ENCODE results near the gene MPLKIP. TPM values are rescaled to one million over a fixed set of nuclear protein-coding genes. Genes with fewer than 3 reads are reported as not detected.
"Not testable (repeated sequence)": the region's sequence is repeated elsewhere in the genome, so short reads cannot be mapped to it uniquely, and the experiment has no call there.

The MPLKIP gene
- total and polyA plus RNA-seq, 10 of the 15 experiments (the other 5 are each of a cell fraction or from before 2014, with no cell fraction given), result 4.6 to 78.8 (median 37.2) TPM

DNA sequence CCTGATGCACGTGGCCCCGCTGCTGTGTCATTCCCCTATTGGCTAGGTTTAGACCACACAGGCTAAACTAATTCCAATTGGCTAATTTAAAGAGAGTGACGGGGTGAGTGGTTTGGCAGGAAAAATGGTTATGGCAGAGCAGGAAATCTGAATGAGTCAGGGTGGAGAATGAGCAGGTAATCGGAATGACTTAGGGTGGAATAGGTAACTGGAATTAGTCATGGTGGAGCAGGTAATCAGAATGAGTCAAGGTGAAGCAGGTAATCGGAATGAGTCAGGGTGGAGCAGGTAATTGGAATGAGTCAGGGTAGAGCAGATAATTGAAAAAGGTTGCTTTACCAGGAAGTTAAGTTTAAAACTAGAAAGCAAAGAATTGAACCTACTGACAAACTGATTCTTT is 7.5 kb upstream of the MPLKIP start:
- RAD21 ChIA-PET (ENCODE audit: unreplicated experiment); DNase-seq (ENCODE audit: low read depth, low spot score); H3K36me3 ChIP-seq (ENCODE audit: control insufficient read depth in 2 of 2, insufficient read depth in 2 of 2, low read length in 1 of 2); FAIRE-seq; POLR2A ChIA-PET; H3K9ac ChIP-seq (ENCODE audit: control insufficient read depth, insufficient read depth, low read length); H3K27ac ChIP-seq (ENCODE audit: control insufficient read depth, insufficient read depth); BruUV-seq (replicated peaks); SMC1A ChIA-PET (ENCODE audit: uncharacterized antibody, unreplicated experiment); in situ Hi-C loops (cut with MboI); intact Hi-C loops (cut with micrococcal nuclease; ENCODE audit: unreplicated experiment); H3K4me3 ChIP-seq; ATAC-seq; H3K27me3 ChIP-seq (replicated peaks in 1 of 2; ENCODE audit: control insufficient read depth in 2 of 2, insufficient read depth in 2 of 2, low read length in 1 of 2); H4K20me1 ChIP-seq (ENCODE audit: control insufficient read depth, insufficient read depth); H3K79me2 ChIP-seq (ENCODE audit: control insufficient read depth, insufficient read depth, low read length); H3K4me2 ChIP-seq (ENCODE audit: control insufficient read depth, insufficient read depth); CTCF ChIA-PET; H3K9me3 ChIP-seq (replicated peaks; ENCODE audit: control insufficient read depth, insufficient read depth, low read length); H2AFZ ChIP-seq (ENCODE audit: control insufficient read depth, low read depth, low read length); H3K4me1 ChIP-seq (ENCODE audit: control insufficient read depth, insufficient read depth, low read length): not testable (repeated sequence)
- 9% methylated on average over 5 of the region's 5 CpGs for WGBS (ENCODE audit: insufficient coverage, insufficient replicate concordance, low lambda C conversion rate, missing lambda C conversion rate)

DNA sequence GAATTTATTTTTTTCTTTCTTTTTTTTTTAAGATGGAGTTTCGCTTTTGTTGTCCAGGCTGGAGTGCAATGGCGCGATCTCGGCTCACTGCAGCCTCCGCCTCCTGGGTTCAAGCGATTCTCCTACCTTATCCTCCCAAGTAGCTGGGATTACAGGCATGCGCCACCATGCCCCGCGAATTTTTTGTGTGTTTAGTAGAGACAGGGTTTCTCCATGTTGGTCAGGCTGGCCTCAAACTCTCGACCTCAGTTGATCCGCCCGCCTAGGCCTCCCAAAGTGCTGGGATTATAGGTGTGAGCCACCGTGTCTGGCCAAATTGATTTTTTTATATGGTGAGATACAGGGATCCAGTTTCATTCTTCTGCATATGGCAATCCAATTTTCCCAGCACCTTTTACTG is 5.5 kb upstream of the MPLKIP start:
- H3K36me3 ChIP-seq (ENCODE audit: control insufficient read depth in 2 of 2, insufficient read depth in 2 of 2, low read length in 1 of 2); H3K9me3 ChIP-seq (replicated peaks; ENCODE audit: control insufficient read depth, insufficient read depth, low read length); H3K4me2 ChIP-seq (ENCODE audit: control insufficient read depth, insufficient read depth); DNase-seq (ENCODE audit: low read depth, low spot score); H3K4me1 ChIP-seq (ENCODE audit: control insufficient read depth, insufficient read depth, low read length); H3K79me2 ChIP-seq (ENCODE audit: control insufficient read depth, insufficient read depth, low read length); H3K4me3 ChIP-seq; in situ Hi-C loops (cut with MboI); FAIRE-seq; H3K27ac ChIP-seq (ENCODE audit: control insufficient read depth, insufficient read depth); SMC1A ChIA-PET (ENCODE audit: uncharacterized antibody, unreplicated experiment); BruUV-seq (replicated peaks); RAD21 ChIA-PET (ENCODE audit: unreplicated experiment); H2AFZ ChIP-seq (ENCODE audit: control insufficient read depth, low read depth, low read length); H4K20me1 ChIP-seq (ENCODE audit: control insufficient read depth, insufficient read depth); intact Hi-C loops (cut with micrococcal nuclease; ENCODE audit: unreplicated experiment); H3K27me3 ChIP-seq (replicated peaks in 1 of 2; ENCODE audit: control insufficient read depth in 2 of 2, insufficient read depth in 2 of 2, low read length in 1 of 2); POLR2A ChIA-PET; H3K9ac ChIP-seq (ENCODE audit: control insufficient read depth, insufficient read depth, low read length); CTCF ChIA-PET; ATAC-seq: not testable (repeated sequence)
- WGBS (ENCODE audit: insufficient coverage, insufficient replicate concordance, low lambda C conversion rate, missing lambda C conversion rate), result 76% methylated on average over 13 of the region's 13 CpGs

DNA sequence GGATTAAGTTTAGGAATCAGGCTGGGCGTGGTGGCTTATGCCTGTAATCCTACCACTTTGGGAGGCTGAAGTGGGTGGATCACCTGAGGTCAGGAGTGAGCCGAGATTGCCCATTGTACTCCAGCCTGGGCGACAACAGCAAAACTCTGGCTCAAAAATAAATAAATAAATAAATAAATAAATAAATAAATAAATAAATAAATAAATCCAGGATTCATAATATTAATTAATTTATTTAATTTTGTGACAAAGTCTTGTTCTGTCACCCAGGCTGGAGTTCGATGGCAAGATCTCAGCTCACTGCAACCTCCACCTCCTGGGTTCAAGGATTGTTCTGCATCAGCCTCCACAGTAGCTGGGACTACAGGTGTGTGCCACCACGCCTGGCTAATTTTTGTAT is 4.6 kb upstream of the MPLKIP start:
- intact Hi-C loops (cut with micrococcal nuclease; ENCODE audit: unreplicated experiment) (no loop called here), in situ Hi-C loops (cut with MboI) (no loop called here)
- RAD21 ChIA-PET (ENCODE audit: unreplicated experiment), result no interaction called here
- no peak overlapping the region for H2AFZ ChIP-seq (ENCODE audit: control insufficient read depth, low read depth, low read length)
- TF ChIP-seq TCF3 (IDR thresholded peaks at IDR 0.05; ENCODE audit: borderline replicate concordance, insufficient read depth, low read depth, low read length) (no peak), HCFC1 (IDR thresholded peaks at IDR 0.05; ENCODE audit: low read length) (no peak)
- no peak overlapping the region for H3K9ac ChIP-seq (ENCODE audit: control insufficient read depth, insufficient read depth, low read length)
- CTCF ChIA-PET, result no interaction called here
- H3K4me2 ChIP-seq (ENCODE audit: control insufficient read depth, insufficient read depth), result no peak overlapping the region
- H3K27me3 ChIP-seq (replicated peaks in 1 of 2; ENCODE audit: control insufficient read depth in 2 of 2, insufficient read depth in 2 of 2, low read length in 1 of 2), result no peaks in the 10 kb centered on the region; a peak in 1 of 4 replicates
- peaks cover 5% of the 10 kb centered on the region for H3K79me2 ChIP-seq (ENCODE audit: control insufficient read depth, insufficient read depth, low read length)
- H3K4me3 ChIP-seq, result no peak overlapping the region
- SMC1A ChIA-PET (ENCODE audit: uncharacterized antibody, unreplicated experiment), result no interaction called here
- H3K4me1 ChIP-seq (ENCODE audit: control insufficient read depth, insufficient read depth, low read length), result peaks cover 4% of the 10 kb centered on the region
- 56% methylated on average over 5 of the region's 5 CpGs for WGBS (ENCODE audit: insufficient coverage, insufficient replicate concordance, low lambda C conversion rate, missing lambda C conversion rate)
- ATAC-seq, result no peak
- POLR2A ChIA-PET, result no interaction called here
- no TSS peak for BruUV-seq (replicated peaks)
- H3K36me3 ChIP-seq (ENCODE audit: control insufficient read depth in 2 of 2, insufficient read depth in 2 of 2, low read length in 1 of 2), result no peaks in the 10 kb centered on the region
- no peak for FAIRE-seq
- H4K20me1 ChIP-seq (ENCODE audit: control insufficient read depth, insufficient read depth), result no peaks in the 10 kb centered on the region
- DNase-seq (ENCODE audit: low read depth, low spot score), result no peak
- H3K9me3 ChIP-seq (replicated peaks; ENCODE audit: control insufficient read depth, insufficient read depth, low read length), result no peaks in the 10 kb centered on the region; the same call in 2 of the 3 replicates
- no peak overlapping the region for H3K27ac ChIP-seq (ENCODE audit: control insufficient read depth, insufficient read depth)

Data from GM12878 (cell line).